Thyroid gland (tissue), 4 donors: Measurements from ENCODE around the gene DENND1B. TPM values are rescaled to one million over a fixed set of nuclear protein-coding genes. Genes with fewer than 3 reads are reported as not detected.

Experiments used
- DNase-seq, 2 donors: peaks; one replicate each; pipeline ENCODE4 v3.0.0-alpha.2; 2019
- H3K27ac ChIP-seq, 3 donors: fragments of 200-600 bp; sonication (generic); 1 replicate in 2 of 3; 2 replicates in 1 of 3; pipeline ENCODE4 v1.5.1; 2016 to 2019; ENCODE audit warnings: mild to moderate bottlenecking in 1 of 3, moderate library complexity in 1 of 3
- H3K27me3 ChIP-seq: fragments of 200-600 bp; sonication (generic); one replicate; pipeline ENCODE4 v1.5.1; 2019
- H3K36me3 ChIP-seq, 2 donors: fragments of 200-600 bp; sonication (generic); one replicate each; pipeline ENCODE4 v1.5.1; 2016 to 2019
- H3K4me1 ChIP-seq, 2 donors: fragments of 200-600 bp; sonication (generic); one replicate each; pipeline ENCODE4 v1.5.1; 2017 to 2019
- H3K4me3 ChIP-seq, 3 donors: fragments of 200-600 bp; sonication (generic); replicated peaks in 1 of 3; 1 replicate in 2 of 3; 2 replicates in 1 of 3; pipeline ENCODE4 v1.5.1; 2016; ENCODE audit warnings: mild to moderate bottlenecking in 1 of 3
- H3K9me3 ChIP-seq: fragments of 200-600 bp; sonication (generic); one replicate; pipeline ENCODE4 v1.5.1; 2017
- CTCF ChIP-seq, 6 experiments: fragments of 200-600 bp in 3 of 6; fragments of 450-650 bp in 3 of 6; sonication (generic) in 3 of 6; IDR thresholded peaks; one replicate each; pipeline ENCODE4 v1.5.1; 2016 to 2019; ENCODE audit warnings: antibody characterized with exemption in 6 of 6, mild to moderate bottlenecking in 2 of 6, inconsistent platforms in 1 of 6, moderate library complexity in 1 of 6
- POLR2A ChIP-seq, 2 donors: fragments of 450-650 bp; IDR thresholded peaks; one replicate each; pipeline ENCODE4 v1.6.1; 2017; ENCODE audit warnings: antibody characterized with exemption in 2 of 2, mild to moderate bottlenecking in 2 of 2, moderate library complexity in 1 of 2
- WGBS, 2 donors: methylation state at CpG; one replicate each; pipeline ENCODE4 v1.1.5; 2017; 5-methylcytosine and 5-hydroxymethylcytosine counted together
- intact Hi-C: fragments of 100-400 bp; cut with DNase I; formaldehyde crosslinking; loops from one replicate; pipeline ENCODE4 v1.15.1; 2023
- total RNA-seq, 4 donors: library from RNA; depleted of rRNA; stranded (reverse); fragments of >200 nt; gene quantifications; one replicate each; pipeline ENCODE4 v1.2.3, GENCODE V29; 2016

DENND1B gene
- total RNA-seq, 4 donors from 2014 or later: 17.5 to 32.3 (median 27.8) TPM

- intact Hi-C loops: no loop called here
- H3K4me1 ChIP-seq: no peaks in the 10 kb centered on the region
- H3K27me3 ChIP-seq: no peaks in the 10 kb centered on the region
- no peak for DNase-seq
- TF ChIP-seq POLR2A (IDR thresholded peaks at IDR 0.05) (no peak), CTCF (IDR thresholded peaks at IDR 0.05) (no peak)
- no peaks in the 10 kb centered on the region for H3K36me3 ChIP-seq
- H3K4me3 ChIP-seq: no peak overlapping the region
- no peaks in the 10 kb centered on the region for H3K9me3 ChIP-seq
- WGBS, 2 donors: 92 to 100% methylated on average over 2 to 3 of the region's 4 CpGs
- no peak overlapping the region for H3K27ac ChIP-seq
Observed at GRCh38 chr1:197801684-197802083, 26.4 kb upstream of the DENND1B start.

GRCh38 chr1:197801111-197801482 is 25.8 kb upstream of the DENND1B start:
- Histone ChIP-seq H3K27me3 (no peaks in the 10 kb centered on the region), H3K36me3 (no peaks in the 10 kb centered on the region), H3K4me3 (no peak overlapping the region), H3K9me3 (no peaks in the 10 kb centered on the region), H3K27ac (no peak overlapping the region), H3K4me1 (no peaks in the 10 kb centered on the region)
- WGBS, 2 donors: 56 to 83% methylated on average over 1 of the region's 1 CpG
- intact Hi-C loops: no loop called here
- no peak for DNase-seq
- TF ChIP-seq CTCF (IDR thresholded peaks at IDR 0.05) (no peak), POLR2A (IDR thresholded peaks at IDR 0.05) (no peak)

- no peaks in the 10 kb centered on the region for H3K27me3 ChIP-seq
- H3K9me3 ChIP-seq: no peaks in the 10 kb centered on the region
- no peaks in the 10 kb centered on the region for H3K36me3 ChIP-seq
- no peak for DNase-seq
- intact Hi-C loops: no loop called here
- WGBS, 2 donors: 69 to 93% methylated on average over 3 to 6 of the region's 6 CpGs
- H3K4me1 ChIP-seq: no peaks in the 10 kb centered on the region
- H3K27ac ChIP-seq: no peak overlapping the region
- no peak overlapping the region for H3K4me3 ChIP-seq
- TF ChIP-seq CTCF (IDR thresholded peaks at IDR 0.05): no peak
- TF ChIP-seq POLR2A (IDR thresholded peaks at IDR 0.05): no peak
Observed at GRCh38 chr1:197800379-197801110, 25.3 kb upstream of the DENND1B start.

GRCh38 chr1:197799271-197799670 is 24.0 kb upstream of the DENND1B start:
- Histone ChIP-seq H3K4me1 (no peaks in the 10 kb centered on the region), H3K4me3 (no peak overlapping the region), H3K27me3 (no peaks in the 10 kb centered on the region), H3K36me3 (no peaks in the 10 kb centered on the region), H3K27ac (no peak overlapping the region), H3K9me3 (no peaks in the 10 kb centered on the region)
- intact Hi-C loops: no loop called here
- TF ChIP-seq CTCF (IDR thresholded peaks at IDR 0.05): no peak
- no peak for TF ChIP-seq POLR2A (IDR thresholded peaks at IDR 0.05)
- no peak for DNase-seq

GRCh38 chr1:197798492-197798891 is 23.2 kb upstream of the DENND1B start:
- TF ChIP-seq POLR2A (IDR thresholded peaks at IDR 0.05) (no peak), CTCF (IDR thresholded peaks at IDR 0.05) (no peak)
- Histone ChIP-seq H3K27me3 (no peaks in the 10 kb centered on the region), H3K4me1 (no peaks in the 10 kb centered on the region), H3K27ac (no peak overlapping the region), H3K4me3 (no peak overlapping the region), H3K9me3 (no peaks in the 10 kb centered on the region), H3K36me3 (no peaks in the 10 kb centered on the region)
- no peak for DNase-seq
- WGBS, 2 donors: 0 to 15% methylated on average over 1 of the region's 1 CpG
- intact Hi-C loops: no loop called here
